HG03432 (cell line): ENCODE measurements around the gene JMJD4.
A peak's percentile ranks its signal among the peaks of the same experiment; 100 is the strongest.

Experiments used
- ATAC-seq: cut with Tn5 transposase; IDR thresholded peaks from one replicate; pipeline ENCODE4 v1.9.1; 2021; ENCODE audit warnings: mild to moderate bottlenecking, moderate library complexity; ENCODE audit not compliant: unreplicated experiment

The JMJD4 gene

GRCh38 chr1:227753999-227754711 lies 19.1 kb upstream of the JMJD4 start:
- no peak for ATAC-seq

DNA sequence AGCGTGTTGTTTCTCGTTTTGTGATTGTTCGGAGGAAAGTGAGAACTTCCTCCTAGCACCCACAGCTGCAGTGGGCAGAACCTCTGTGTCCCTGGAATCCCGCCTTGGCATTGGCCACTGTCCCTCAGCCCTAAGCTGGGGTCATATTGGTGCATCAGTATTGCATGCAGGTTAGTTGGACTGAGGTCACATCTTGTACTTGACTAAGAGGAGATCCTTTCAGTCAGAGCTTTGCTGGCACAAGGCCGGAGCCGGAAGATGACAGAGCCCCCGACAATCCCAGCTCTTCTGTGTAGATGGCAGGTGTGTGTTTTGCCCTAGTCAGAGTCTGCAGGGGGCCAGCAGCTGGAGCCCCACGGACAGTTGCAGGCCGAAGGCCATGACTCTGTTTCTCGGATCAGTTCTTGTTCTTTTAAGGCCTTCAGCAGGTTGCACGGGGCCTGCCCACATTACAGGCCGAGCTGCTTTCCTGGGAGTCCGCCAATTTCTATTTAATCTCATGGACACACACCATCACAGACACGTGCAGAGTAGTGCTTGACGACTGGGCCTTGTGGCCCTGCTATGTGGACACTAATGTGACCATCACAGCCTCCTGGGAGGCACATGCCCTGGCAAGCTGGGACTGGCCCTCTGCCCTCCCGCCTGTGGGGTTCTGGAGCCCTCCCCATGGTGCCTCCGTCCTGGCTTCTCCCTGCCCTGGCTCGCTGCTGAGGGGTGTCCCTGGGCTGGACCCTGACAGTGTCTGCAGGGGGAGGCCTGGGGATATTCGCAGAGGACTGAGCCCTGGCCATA lies 15.0 kb upstream of the JMJD4 start:
- ATAC-seq, result no peak

DNA sequence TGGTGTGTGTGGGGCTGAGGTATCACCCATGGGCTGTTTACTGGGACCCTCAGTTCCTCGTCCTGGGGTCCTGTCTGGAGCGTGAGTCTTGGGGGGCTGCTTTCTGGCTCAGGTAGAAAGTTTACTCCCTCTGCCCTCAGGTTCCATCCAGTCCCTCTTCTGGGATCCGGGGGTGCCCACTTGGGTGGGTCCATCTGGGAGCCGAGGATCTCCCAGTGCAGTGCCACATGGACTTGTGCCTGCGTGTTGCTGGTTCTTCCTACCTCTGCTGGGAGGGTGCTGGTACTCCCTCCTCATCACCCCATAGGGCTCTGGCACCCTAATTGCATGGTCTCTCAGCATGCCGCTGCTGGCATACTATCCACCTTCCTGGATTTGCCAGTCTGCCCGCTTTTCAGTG lies 14.1 kb upstream of the JMJD4 start:
- no peak for ATAC-seq

- ATAC-seq, result no peak
Measured at GRCh38 chr1:227748496-227749182, 13.5 kb upstream of the JMJD4 start.

DNA sequence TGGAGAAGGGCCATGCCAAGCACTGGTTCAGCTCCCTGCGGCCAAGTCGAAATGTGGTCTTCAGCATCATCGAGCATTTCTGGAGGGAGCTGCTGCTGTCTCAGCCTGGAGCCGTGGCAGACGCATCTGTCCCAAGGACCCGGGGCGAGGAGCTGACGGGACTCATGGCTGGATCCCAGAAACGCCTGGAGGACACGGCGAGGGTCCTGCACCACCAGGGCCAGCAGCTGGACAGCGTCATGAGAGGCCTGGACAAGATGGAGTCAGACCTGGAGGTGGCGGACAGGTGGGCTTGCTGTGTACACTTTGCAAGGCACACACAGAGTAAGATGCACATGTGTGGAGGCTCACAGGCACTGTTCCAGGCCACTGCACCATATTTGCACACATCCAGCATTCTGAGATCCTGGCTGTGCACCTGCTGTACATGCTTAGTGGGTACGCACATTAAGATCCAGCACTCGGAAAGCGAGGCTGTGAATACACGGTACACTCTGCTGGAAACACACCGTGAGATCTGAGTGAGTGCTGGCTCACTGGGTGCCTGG lies 12.9 kb upstream of the JMJD4 start:
- ATAC-seq, result no peak

GRCh38 chr1:227747382-227747781 lies 12.3 kb upstream of the JMJD4 start:
- no peak for ATAC-seq

- ATAC-seq, result no peak
Measured at GRCh38 chr1:227746676-227747075, 11.6 kb upstream of the JMJD4 start.

GRCh38 chr1:227745568-227746265 lies 10.6 kb upstream of the JMJD4 start:
- ATAC-seq, result no peak

DNA sequence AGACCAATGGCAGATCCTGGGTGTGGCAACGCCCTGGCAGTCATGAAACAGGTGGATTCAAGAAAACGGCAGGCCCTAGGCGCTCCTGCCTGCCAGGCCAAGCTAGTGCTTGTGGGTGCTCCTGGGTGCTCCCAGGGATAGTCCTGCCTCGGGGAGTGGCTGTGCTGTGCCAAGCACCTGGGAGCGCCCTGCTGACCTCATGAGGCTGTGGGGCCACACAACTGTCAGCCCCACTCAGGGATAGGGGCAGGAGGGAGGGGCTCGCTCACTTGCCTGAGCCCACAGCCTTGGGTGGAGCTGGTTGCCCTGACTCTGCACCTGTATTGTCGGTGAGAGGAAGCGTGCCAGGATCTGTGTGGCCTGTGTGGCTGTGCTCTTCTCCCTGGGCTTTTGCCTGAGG lies 9.6 kb upstream of the JMJD4 start:
- no peak for ATAC-seq

DNA sequence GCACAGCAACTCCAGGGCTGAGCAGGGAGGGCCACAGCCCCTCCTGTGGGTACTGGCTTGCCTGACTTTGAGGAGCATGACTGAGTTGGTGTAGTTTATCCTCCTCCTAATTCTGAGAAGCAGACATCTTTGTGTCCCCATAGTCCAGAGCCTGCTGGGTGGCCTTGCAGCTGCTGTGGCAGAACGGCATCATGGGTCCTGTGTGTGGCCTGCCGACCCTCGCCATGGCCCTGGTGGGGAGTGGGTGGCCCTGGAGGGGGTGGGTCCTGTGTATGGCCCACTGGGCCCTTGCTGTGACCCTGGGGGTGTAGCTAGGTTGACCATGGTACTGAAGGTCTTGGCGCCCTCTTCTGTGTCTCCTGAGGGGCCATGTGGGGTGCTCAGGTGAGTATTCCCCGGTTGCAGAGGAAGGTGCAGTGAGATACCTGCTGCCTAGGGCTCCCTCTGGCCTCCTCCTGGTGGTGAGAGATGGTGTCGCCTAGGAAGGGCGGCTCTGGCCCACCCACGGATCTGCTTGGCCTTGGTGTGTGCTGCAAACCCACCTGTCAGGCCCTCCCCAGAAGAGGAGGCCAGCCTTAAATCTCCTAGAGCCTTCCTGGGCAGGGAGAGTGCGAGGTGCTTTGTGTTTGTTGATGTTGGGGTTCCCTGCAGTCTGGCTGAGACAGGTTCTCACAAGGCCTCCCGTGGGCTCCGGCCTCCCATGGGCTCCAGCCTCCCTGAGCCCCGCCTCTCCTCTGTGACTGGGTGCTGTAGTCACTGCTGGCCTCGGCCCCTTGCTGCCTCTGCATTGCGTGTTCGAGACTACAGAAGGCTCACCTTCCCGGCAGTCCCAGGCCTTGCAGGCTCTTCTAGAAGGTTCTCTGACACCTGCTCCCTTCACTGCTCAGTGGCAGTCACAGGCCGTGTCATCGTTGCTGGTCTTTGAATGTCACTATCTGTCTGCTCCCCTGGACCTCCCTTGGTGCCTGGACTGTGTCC lies 7.9 kb upstream of the JMJD4 start:
- no peak for ATAC-seq

DNA sequence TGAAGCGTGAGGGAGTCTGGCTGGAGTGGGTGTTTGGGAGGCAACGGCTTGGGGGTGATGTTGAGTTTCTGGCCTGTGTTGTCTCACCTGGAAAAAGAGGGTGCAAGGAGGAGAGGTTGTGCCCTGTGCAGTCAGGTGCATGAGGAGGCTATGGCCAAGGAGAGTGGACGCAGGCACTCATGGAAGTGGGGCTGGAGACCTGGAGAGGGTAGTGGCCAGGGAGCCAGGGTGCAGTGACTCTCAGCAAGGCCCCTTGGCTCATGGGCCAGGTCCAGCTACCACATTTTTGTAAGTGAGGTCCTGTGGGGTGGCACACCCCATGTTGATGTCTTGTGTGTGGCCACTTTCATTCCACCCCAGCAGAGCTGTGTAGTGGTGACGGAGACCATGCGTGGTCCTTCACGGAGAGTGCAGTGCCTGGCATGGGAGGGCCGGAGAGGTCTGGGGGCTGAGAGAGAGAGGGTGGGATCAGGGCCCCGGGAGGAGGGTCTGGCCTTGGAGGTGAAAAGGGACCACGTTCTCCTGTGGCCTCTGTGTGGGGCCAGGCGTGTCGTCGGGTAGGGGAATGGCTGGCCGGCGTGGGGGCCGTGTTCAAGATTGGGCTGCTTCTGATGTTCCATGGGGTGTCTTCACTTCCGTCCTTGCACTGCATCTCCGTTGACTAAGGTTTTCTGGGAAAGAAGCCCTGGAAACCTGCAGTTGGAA lies 6.2 kb upstream of the JMJD4 start:
- no peak for ATAC-seq

DNA sequence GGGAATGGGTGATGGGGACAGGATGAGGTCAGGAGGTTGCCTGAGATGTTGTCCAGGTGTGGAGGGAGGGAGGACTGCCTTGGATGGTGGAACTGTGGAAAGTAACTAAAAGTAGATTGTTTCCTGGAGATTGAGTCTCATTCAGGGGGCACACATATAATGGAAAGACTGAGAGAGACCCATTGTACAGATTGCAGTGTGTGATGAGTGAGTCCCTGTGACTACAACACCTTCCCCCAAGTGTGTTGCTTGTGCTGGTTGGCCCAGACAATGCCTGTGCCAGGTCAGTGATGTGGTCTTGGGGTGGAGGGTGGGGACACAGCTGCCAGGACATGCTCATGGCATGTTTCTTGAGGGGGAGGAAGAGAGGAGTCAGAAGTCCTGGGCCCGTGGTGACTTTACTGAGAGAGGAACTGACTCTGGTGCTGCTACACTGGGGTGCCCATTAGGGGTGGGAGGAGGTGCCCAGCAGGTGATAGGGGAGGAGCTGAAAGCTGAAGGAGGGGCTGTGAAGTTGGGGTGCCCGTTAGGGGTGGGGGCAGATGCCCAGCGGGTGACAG lies 5.4 kb upstream of the JMJD4 start:
- ATAC-seq, result no peak

DNA sequence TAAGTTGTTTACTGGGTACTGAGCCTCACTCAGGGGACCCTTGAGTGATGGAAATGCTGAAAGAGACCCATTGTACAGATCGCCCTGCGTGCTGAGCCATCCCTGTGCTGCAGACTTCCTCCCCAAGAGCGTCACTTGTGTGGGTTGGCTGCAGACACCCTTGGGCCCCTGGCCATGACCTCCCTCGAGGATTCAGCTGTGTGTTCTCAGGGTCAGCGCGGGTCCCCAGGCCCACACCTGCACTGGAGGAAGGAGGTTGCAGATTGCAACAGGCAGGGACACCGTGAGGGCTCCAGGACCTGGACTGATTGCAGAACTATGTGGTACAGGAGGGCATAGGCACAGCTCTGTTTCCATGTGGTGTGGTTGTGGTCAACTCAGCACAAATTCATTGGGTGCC lies 4.5 kb upstream of the JMJD4 start:
- ATAC-seq, result no peak

DNA sequence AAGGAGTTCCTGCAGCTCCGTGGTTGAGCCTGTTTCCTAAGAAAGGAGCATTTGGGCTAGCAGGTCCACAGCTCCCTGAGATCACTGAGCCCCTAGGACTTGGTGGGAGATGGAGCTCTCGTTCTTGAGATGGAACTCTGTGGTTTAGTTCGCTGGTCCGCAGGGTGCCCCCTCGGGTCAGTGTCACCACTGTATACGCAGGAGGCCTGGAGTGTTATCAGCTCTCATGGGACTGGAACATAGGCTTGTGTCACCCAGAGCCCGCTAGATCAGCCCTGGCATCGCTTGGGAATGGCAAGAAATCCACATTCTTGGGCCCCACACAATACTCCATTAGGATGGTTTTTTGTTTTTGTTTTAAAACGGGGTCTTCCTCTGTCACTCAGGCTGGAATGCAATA lies 3.7 kb upstream of the JMJD4 start:
- ATAC-seq, result no peak

DNA sequence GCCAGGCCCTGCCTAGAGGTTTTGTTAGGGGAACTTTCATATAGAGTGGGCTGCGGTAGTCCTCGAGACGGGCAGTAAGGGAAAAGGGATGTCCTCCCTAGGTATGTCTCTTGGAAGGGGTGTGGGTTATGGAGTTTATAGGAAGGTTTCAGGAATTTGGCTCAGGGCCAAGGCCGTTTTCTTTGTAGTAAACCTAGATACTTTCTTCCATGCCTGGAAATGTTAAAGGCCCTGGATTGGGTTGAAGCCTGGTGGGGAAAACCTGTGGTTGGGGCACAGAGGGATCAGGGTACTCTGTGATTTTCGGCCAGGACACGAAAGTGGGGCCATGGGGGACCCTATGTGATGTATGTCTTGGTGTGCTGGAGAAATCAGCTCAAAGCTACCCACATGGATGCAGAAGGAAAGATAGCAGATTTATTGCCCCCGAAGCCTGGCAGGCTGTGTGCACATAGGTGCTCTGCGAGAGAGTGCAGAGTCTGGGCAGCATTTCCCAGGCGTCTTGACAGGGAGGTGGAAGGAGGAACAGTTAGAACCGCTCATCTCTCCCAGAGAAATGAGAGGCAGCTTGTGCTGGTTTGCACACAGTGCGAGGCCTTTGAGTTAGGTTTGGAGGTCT lies 1.8 kb upstream of the JMJD4 start:
- no peak for ATAC-seq

- ATAC-seq, result peak; percentile 44
Measured at GRCh38 chr1:227735539-227736285, 610 bp upstream of the JMJD4 start.

- peak; percentile 2 for ATAC-seq
Measured at GRCh38 chr1:227734546-227734855, 601 bp downstream of the JMJD4 start.
